Suprapubic skin (tissue), 4 donors: Measurements from ENCODE around the gene CALCOCO2. TPM values are rescaled to one million over a fixed set of nuclear protein-coding genes. Genes with fewer than 3 reads are reported as not detected.
"Not testable (repeated sequence)": the region's sequence is repeated elsewhere in the genome, so short reads cannot be mapped to it uniquely, and the experiment has no call there.

Experiments
- DNase-seq, 2 donors: peaks; one replicate each; pipeline ENCODE4 v3.0.0-alpha.2; 2019; ENCODE audit warnings: low spot score in 2 of 2
- H3K27ac ChIP-seq: fragments of 200-600 bp; sonication (generic); one replicate; pipeline ENCODE4 v1.5.1; 2019
- H3K27me3 ChIP-seq: fragments of 200-600 bp; sonication (generic); one replicate; pipeline ENCODE4 v1.5.1; 2019
- H3K36me3 ChIP-seq: fragments of 200-600 bp; sonication (generic); one replicate; pipeline ENCODE4 v1.5.1; 2019
- H3K4me1 ChIP-seq: fragments of 200-600 bp; sonication (generic); one replicate; pipeline ENCODE4 v1.5.1; 2019
- H3K4me3 ChIP-seq: fragments of 200-600 bp; sonication (generic); one replicate; pipeline ENCODE4 v1.5.1; 2019; ENCODE audit warnings: mild to moderate bottlenecking
- H3K9me3 ChIP-seq: fragments of 200-600 bp; sonication (generic); one replicate; pipeline ENCODE4 v1.5.1; 2019
- EP300 ChIP-seq: sonication (generic); formaldehyde crosslinking; IDR thresholded peaks from one replicate; pipeline ENCODE4 v1.6.1; 2017; ENCODE audit warnings: antibody characterized with exemption
- POLR2A ChIP-seq, 2 donors: fragments of 450-650 bp; IDR thresholded peaks; one replicate each; pipeline ENCODE4 v1.6.1; 2017; ENCODE audit warnings: antibody characterized with exemption in 2 of 2, mild to moderate bottlenecking in 2 of 2, moderate library complexity in 2 of 2
- POLR2AphosphoS5 ChIP-seq, 3 donors: sonication (generic); formaldehyde crosslinking; IDR thresholded peaks; one replicate each; pipeline ENCODE4 v1.6.1; 2017; ENCODE audit warnings: antibody characterized with exemption in 3 of 3
- WGBS: methylation state at CpG from one replicate; pipeline ENCODE4 v1.1.5; 2018; 5-methylcytosine and 5-hydroxymethylcytosine counted together
- total RNA-seq, 4 donors: library from RNA; depleted of rRNA; stranded (reverse); fragments of >200 nt; gene quantifications; one replicate each; pipeline ENCODE4 v1.1.0, GENCODE V29; 2016
- TF ChIP-seq, protein P1 (sequence below), 2 donors: fragments of 200-600 bp in 1 of 2; fragments of 450-650 bp in 1 of 2; sonication (generic) in 1 of 2; IDR thresholded peaks; one replicate each; pipeline ENCODE4 v1.5.1; 2016 to 2019; ENCODE audit warnings: antibody characterized with exemption in 2 of 2, mild to moderate bottlenecking in 1 of 2, moderate library complexity in 1 of 2

The CALCOCO2 gene
- total RNA-seq, 4 donors from 2014 or later: 87.2 to 133 (median 102) TPM

- no peaks in the 10 kb centered on the region for H3K27me3 ChIP-seq
- 71% methylated on average over 6 of the region's 6 CpGs for WGBS
Observed at GRCh38 chr17:48869821-48870318, 39.0 kb downstream of the CALCOCO2 start.

GRCh38 chr17:48871035-48871550, 40.3 kb downstream of the CALCOCO2 start:
- 72% methylated on average over 4 of the region's 4 CpGs for WGBS
- Histone ChIP-seq H3K27ac (no peak overlapping the region), H3K27me3 (no peaks in the 10 kb centered on the region), H3K4me3 (no peak overlapping the region), H3K4me1 (peaks cover 13% of the 10 kb centered on the region), H3K36me3 (peaks cover 3% of the 10 kb centered on the region), H3K9me3 (no peaks in the 10 kb centered on the region)
- DNase-seq: peak in 1 of 2 donors; percentile 53
- TF ChIP-seq POLR2A (IDR thresholded peaks at IDR 0.05) (no peak), EP300 (no peak), POLR2AphosphoS5 (IDR thresholded peaks at IDR 0.05) (no peak)
- TF ChIP-seq, protein P1, sequence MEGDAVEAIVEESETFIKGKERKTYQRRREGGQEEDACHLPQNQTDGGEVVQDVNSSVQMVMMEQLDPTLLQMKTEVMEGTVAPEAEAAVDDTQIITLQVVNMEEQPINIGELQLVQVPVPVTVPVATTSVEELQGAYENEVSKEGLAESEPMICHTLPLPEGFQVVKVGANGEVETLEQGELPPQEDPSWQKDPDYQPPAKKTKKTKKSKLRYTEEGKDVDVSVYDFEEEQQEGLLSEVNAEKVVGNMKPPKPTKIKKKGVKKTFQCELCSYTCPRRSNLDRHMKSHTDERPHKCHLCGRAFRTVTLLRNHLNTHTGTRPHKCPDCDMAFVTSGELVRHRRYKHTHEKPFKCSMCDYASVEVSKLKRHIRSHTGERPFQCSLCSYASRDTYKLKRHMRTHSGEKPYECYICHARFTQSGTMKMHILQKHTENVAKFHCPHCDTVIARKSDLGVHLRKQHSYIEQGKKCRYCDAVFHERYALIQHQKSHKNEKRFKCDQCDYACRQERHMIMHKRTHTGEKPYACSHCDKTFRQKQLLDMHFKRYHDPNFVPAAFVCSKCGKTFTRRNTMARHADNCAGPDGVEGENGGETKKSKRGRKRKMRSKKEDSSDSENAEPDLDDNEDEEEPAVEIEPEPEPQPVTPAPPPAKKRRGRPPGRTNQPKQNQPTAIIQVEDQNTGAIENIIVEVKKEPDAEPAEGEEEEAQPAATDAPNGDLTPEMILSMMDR (IDR thresholded peaks at IDR 0.05): no peak

More at GRCh38 chr17:48869821-48870318, 39.0 kb downstream of the CALCOCO2 start:
- peak in 1 of 2 donors; percentile 56 for DNase-seq
- H3K27ac ChIP-seq: no peak overlapping the region
- H3K36me3 ChIP-seq: peaks cover 13% of the 10 kb centered on the region
- H3K4me1 ChIP-seq: peaks cover 13% of the 10 kb centered on the region
- no peak overlapping the region for H3K4me3 ChIP-seq
- TF ChIP-seq POLR2AphosphoS5 (IDR thresholded peaks at IDR 0.05): no peak
- no peak for TF ChIP-seq EP300
- no peak for TF ChIP-seq POLR2A (IDR thresholded peaks at IDR 0.05)
- TF ChIP-seq, protein P1 (IDR thresholded peaks at IDR 0.05): no peak
- no peaks in the 10 kb centered on the region for H3K9me3 ChIP-seq

DNA sequence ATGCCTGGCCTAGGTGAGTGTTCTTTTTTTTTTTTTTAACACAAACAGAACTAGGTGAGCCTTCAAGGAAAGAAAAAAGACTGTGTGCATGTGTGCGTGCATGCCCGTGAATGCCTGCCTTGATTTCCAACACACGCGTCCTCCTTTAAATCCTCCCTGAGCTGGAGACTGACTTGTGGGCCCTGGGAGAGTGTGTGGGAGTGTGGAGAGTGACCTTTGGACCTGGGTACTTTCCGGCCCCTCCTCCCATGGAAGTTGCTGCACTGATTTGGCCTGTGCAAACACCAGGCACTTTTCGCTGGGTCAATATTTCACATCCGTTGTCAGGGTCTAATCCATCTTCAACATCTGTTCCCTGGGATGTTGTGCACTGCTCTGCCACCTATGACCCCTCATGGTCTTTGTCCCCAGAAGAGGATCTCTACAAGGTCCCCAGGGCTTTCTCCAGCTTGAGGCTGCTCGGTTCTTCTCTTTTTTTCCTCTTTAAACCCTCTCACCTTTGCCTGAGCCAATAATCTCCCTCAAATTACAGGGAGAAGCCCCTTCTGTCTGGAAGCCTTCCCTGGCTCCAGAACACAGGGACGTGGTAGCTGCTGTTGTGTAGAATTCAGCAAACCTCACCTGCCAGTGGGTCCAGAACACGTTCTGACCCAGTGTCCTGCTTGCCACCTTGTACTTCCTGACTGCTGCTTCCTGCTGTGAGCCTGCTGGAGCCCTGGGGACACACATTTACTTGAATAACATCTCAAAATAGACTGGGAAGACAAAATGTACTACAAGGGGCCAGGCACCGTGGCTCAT, 40.9 kb downstream of the CALCOCO2 start:
- Histone ChIP-seq H3K9me3 (no peaks in the 10 kb centered on the region), H3K27ac (peak overlapping the region; percentile 48)
- DNase-seq: peak in 1 of 2 donors; percentile 74

DNA sequence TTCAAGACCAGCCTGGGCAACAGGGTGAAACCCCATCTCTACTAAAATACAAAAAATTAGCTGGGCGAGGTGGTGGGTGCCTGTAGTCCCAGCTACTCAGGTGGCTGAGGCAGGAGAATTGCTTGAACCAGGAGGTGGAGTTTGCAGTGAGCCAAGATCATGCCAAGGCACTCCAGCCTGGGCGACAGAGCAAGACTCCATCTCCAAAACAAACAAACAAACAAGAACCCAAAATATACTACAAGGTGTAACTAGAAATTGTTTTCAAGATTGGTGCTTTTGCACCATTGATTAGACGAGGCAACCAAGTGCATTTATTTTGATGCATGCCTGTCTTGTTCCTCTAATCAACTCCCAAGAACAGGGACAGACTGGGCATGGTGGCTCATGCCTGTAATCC, 41.6 kb downstream of the CALCOCO2 start:
- 81% methylated on average over 3 of the region's 3 CpGs for WGBS

More for the DNA sequence above, 40.9 kb downstream of the CALCOCO2 start:
- Histone ChIP-seq H3K4me1 (peaks cover 13% of the 10 kb centered on the region), H3K4me3 (no peak overlapping the region), H3K27me3 (no peaks in the 10 kb centered on the region), H3K36me3 (no peaks in the 10 kb centered on the region)
- 57% methylated on average over 11 of the region's 11 CpGs for WGBS
- TF ChIP-seq EP300: no peak
- TF ChIP-seq POLR2A (IDR thresholded peaks at IDR 0.05): no peak
- TF ChIP-seq, protein P1 (IDR thresholded peaks at IDR 0.05): no peak
- no peak for TF ChIP-seq POLR2AphosphoS5 (IDR thresholded peaks at IDR 0.05)

DNA sequence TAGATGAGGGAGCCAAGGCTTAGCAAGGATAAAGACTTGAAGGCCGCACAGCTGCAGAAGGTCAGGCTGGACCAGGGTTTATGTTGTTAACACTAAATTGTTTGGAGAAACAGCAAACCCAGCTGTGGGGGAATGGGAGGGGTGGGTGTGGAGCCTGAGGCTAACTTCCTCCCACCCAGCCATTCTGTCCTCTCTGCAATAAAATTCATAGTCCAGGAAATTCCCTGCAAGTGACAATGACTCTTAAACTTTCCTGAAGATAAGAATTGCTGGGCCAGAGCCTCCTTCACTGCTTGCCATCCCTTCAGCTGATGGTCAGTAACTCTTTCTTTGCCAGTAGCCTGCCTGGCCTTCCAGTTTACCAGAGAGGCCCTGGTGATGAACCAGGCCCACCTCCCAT, 42.4 kb downstream of the CALCOCO2 start:
- Histone ChIP-seq H3K27ac (no peak overlapping the region), H3K27me3 (no peaks in the 10 kb centered on the region), H3K4me1 (peaks cover 13% of the 10 kb centered on the region), H3K9me3 (no peaks in the 10 kb centered on the region), H3K36me3 (no peaks in the 10 kb centered on the region), H3K4me3 (no peak overlapping the region)
- TF ChIP-seq POLR2A (IDR thresholded peaks at IDR 0.05) (no peak), POLR2AphosphoS5 (IDR thresholded peaks at IDR 0.05) (no peak), EP300 (no peak)
- TF ChIP-seq, protein P1 (IDR thresholded peaks at IDR 0.05): no peak
- peak in 1 of 2 donors; percentile 55 for DNase-seq
- 78% methylated on average over 1 of the region's 1 CpG for WGBS

More for the DNA sequence above, 41.6 kb downstream of the CALCOCO2 start:
- H3K4me3 ChIP-seq, H3K9me3 ChIP-seq, DNase-seq, H3K36me3 ChIP-seq, H3K27me3 ChIP-seq: not testable (repeated sequence)
- Histone ChIP-seq H3K27ac (peak overlapping the region; percentile 48), H3K4me1 (peaks cover 13% of the 10 kb centered on the region)
